SK-N-SH (cell line): ENCODE data around the gene ATP8A2. TPM values are rescaled to one million over a fixed set of nuclear protein-coding genes. Genes with fewer than 3 reads are reported as not detected.

Experiments used
- CTCF ChIA-PET: fragments of 300-600, 350-600 bp; formaldehyde crosslinking; extraction: SDS; loops from one replicate; lab custom pipeline; 2021; lab: Yijun Ruan, JAX
- POLR2A ChIA-PET: fragments of 350-600 bp; sonication (Branson Sonifier 250); formaldehyde crosslinking; extraction: SDS; loops from one replicate; lab custom pipeline; 2020; ENCODE audit warnings: antibody characterized with exemption, inconsistent platforms; lab: Yijun Ruan, JAX
- DNase-seq: peaks from one replicate; pipeline ENCODE4 v3.0.0; 2012
- H2AFZ ChIP-seq: fragments of 200-600 bp; sonication (generic); 2 replicates; pipeline ENCODE4 v1.8.1; 2016; ENCODE audit warnings: antibody characterized with exemption, mild to moderate bottlenecking, low read depth
- H3F3A ChIP-seq: fragments of 200-600 bp; sonication (generic); replicated peaks from 2 replicates; pipeline ENCODE3; 2016; ENCODE audit warnings: antibody characterized with exemption, mild to moderate bottlenecking; ENCODE audit not compliant: insufficient read depth
- H3K27ac ChIP-seq, 2 experiments: fragments of 200-500 bp in 1 of 2; fragments of 200-600 bp in 1 of 2; sonication (Bioruptor generic) in 1 of 2; sonication (generic), shearing (Covaris generic) in 1 of 2; 2 replicates each; pipeline versions ENCODE4 v1.5.1 to v1.6.1; 2014 to 2016; ENCODE audit warnings: low read depth in 2 of 2, inconsistent platforms in 1 of 2, low read length in 1 of 2, mild to moderate bottlenecking in 1 of 2, mixed read lengths in 1 of 2
- H3K27me3 ChIP-seq: fragments of 200-600 bp; sonication (generic), shearing (Covaris generic); 2 replicates; pipeline ENCODE4 v1.6.1; 2016; ENCODE audit warnings: mixed run types; ENCODE audit not compliant: insufficient read depth
- H3K36me3 ChIP-seq, 2 experiments: fragments of 200-500 bp in 1 of 2; fragments of 200-600 bp in 1 of 2; sonication (Bioruptor generic) in 1 of 2; sonication (generic) in 1 of 2; replicated peaks in 1 of 2; 2 replicates each; pipeline versions ENCODE3 to v1.5.1; 2014 to 2016; ENCODE audit warnings: low read length in 1 of 2, mild to moderate bottlenecking in 1 of 2; ENCODE audit not compliant: insufficient read depth in 2 of 2, control insufficient read depth in 1 of 2
- H3K4me1 ChIP-seq, 2 experiments: fragments of 200-500 bp in 1 of 2; fragments of 200-600 bp in 1 of 2; sonication (Bioruptor generic) in 1 of 2; sonication (generic), shearing (Covaris generic) in 1 of 2; 2 replicates each; pipeline versions ENCODE4 v1.5.1 to v1.6.1; 2014 to 2016; ENCODE audit warnings: low read depth in 1 of 2, low read length in 1 of 2, mixed run types in 1 of 2; ENCODE audit not compliant: insufficient read depth in 2 of 2, control insufficient read depth in 1 of 2
- H3K4me2 ChIP-seq: fragments of 200-600 bp; sonication (generic), shearing (Covaris generic); 2 replicates; pipeline ENCODE4 v1.6.1; 2017; ENCODE audit warnings: mixed run types
- H3K4me3 ChIP-seq, 2 experiments: fragments of 200-500 bp in 1 of 2; fragments of 200-600 bp in 1 of 2; sonication (Bioruptor generic) in 1 of 2; sonication (generic), shearing (Covaris generic) in 1 of 2; 2 replicates each; pipeline versions ENCODE4 v1.5.1 to v1.8.1; 2014 to 2016; ENCODE audit warnings: low read depth in 2 of 2, inconsistent platforms in 1 of 2, low read length in 1 of 2, mild to moderate bottlenecking in 1 of 2, mixed read lengths in 1 of 2, moderate library complexity in 1 of 2
- H3K79me2 ChIP-seq: fragments of 200-600 bp; sonication (generic); 2 replicates; pipeline ENCODE4 v1.8.1; 2017; ENCODE audit warnings: mild to moderate bottlenecking; ENCODE audit not compliant: insufficient read depth
- H3K9ac ChIP-seq: fragments of 200-600 bp; sonication (generic); 2 replicates; pipeline ENCODE4 v1.6.1; 2017; ENCODE audit warnings: mixed run types
- H3K9me2 ChIP-seq: fragments of 200-600 bp; sonication (generic); 2 replicates; pipeline ENCODE4 v1.6.1; 2017; ENCODE audit warnings: mixed run types
- H3K9me3 ChIP-seq: fragments of 200-600 bp; sonication (generic); 2 replicates; pipeline ENCODE4 v1.6.1; 2017; ENCODE audit warnings: mixed run types, mild to moderate bottlenecking, moderate library complexity
- H4K20me1 ChIP-seq: fragments of 200-600 bp; sonication (generic); 2 replicates; pipeline ENCODE4 v1.6.1; 2017; ENCODE audit warnings: mild to moderate bottlenecking, mixed run types; ENCODE audit not compliant: insufficient read depth
- CHD2 ChIP-seq: fragments of 150-350 bp; IDR thresholded peaks from 2 replicates; pipeline ENCODE4 v1.6.1; 2018; ENCODE audit warnings: low read length; ENCODE audit not compliant: partially characterized antibody
- EP300 ChIP-seq, 2 experiments: IDR thresholded peaks; 2 replicates each; pipeline versions ENCODE4 v1.4.0 to v1.6.1; 2012; ENCODE audit warnings: borderline replicate concordance in 1 of 2, low read depth in 1 of 2, low read length in 1 of 2
- EZH2phosphoT487 ChIP-seq: fragments of 200-600 bp; sonication (generic); IDR thresholded peaks from 2 replicates; pipeline ENCODE4 v1.6.1; 2017; ENCODE audit warnings: low read depth, mixed run types, mild to moderate bottlenecking, antibody characterized with exemption, moderate library complexity, borderline replicate concordance
- FOSL2 ChIP-seq: IDR thresholded peaks from 2 replicates; pipeline ENCODE4 v1.4.0; 2012; ENCODE audit warnings: low read depth, mild to moderate bottlenecking, moderate library complexity, borderline replicate concordance
- FOXJ3 ChIP-seq: sonication (generic); formaldehyde crosslinking; IDR thresholded peaks from 2 replicates; pipeline ENCODE4 v1.5.1; 2020; ENCODE audit warnings: mild to moderate bottlenecking, missing genetic modification reagents
- FOXM1 ChIP-seq: IDR thresholded peaks from 2 replicates; pipeline ENCODE4 v1.4.0; 2012; ENCODE audit warnings: low read depth, mild to moderate bottlenecking
- GABPA ChIP-seq: IDR thresholded peaks from 2 replicates; pipeline ENCODE4 v1.4.0; 2012; ENCODE audit warnings: low read depth, mild to moderate bottlenecking
- IRF3 ChIP-seq: fragments of 150-350 bp; IDR thresholded peaks from 2 replicates; pipeline ENCODE4 v1.6.1; 2016; ENCODE audit warnings: mild to moderate bottlenecking, low read depth, low read length
- MXI1 ChIP-seq: IDR thresholded peaks from 2 replicates; pipeline ENCODE4 v1.6.1; 2012; ENCODE audit warnings: mild to moderate bottlenecking, low read depth, low read length, improper control_type of control experiment
- NRF1 ChIP-seq: IDR thresholded peaks from 2 replicates; pipeline ENCODE4 v1.6.1; 2012; ENCODE audit warnings: low read depth, mild to moderate bottlenecking, low read length
- RAD21 ChIP-seq: IDR thresholded peaks from 2 replicates; pipeline ENCODE4 v1.6.1; 2012; ENCODE audit warnings: mild to moderate bottlenecking, low read length
- RCOR1 ChIP-seq: fragments of 150-350 bp; IDR thresholded peaks from 2 replicates; pipeline ENCODE4 v1.6.1; 2017; ENCODE audit warnings: antibody characterized with exemption, low read length
- WGBS: methylation state at CpG from one replicate; pipeline ENCODE4 v1.1.6; 2017; ENCODE audit warnings: low lambda C conversion rate; 5-methylcytosine and 5-hydroxymethylcytosine counted together
- polyA plus RNA-seq, 3 experiments: library from polyadenylated mRNA; depleted of rRNA; stranded (reverse); fragments of >200 nt; gene quantifications; 2 replicates each; pipeline ENCODE4 v1.2.3, GENCODE V29; 2012

The ATP8A2 gene
- polyA plus RNA-seq, 1 of the 3 experiments (the other 2 are of a cell fraction), result 0.02 TPM

GRCh38 chr13:25869941-25870340 lies 498.2 kb downstream of the ATP8A2 start (continued):
- TF ChIP-seq EZH2phosphoT487, result no peak
- TF ChIP-seq, all 33 proteins: peak for 0

- Histone ChIP-seq H3K4me3 (no peak overlapping the region), H3K9ac (no peak overlapping the region), H3K27me3 (no peaks in the 10 kb centered on the region), H3K9me2 (no peaks in the 10 kb centered on the region), H4K20me1 (no peaks in the 10 kb centered on the region), H3K4me2 (no peak overlapping the region), H3K79me2 (no peaks in the 10 kb centered on the region), H3K27ac (no peak overlapping the region), H2AFZ (no peak overlapping the region), H3K4me1 (no peaks in the 10 kb centered on the region), H3F3A (no peaks in the 10 kb centered on the region), H3K9me3 (no peaks in the 10 kb centered on the region), H3K36me3 (no peaks in the 10 kb centered on the region)
- 59% methylated on average over 11 of the region's 11 CpGs for WGBS
- CTCF ChIA-PET, result no interaction called here
- TF ChIP-seq NRF1 (no peak), EP300 (IDR thresholded peaks at IDR 0.05; ENCODE audit: borderline replicate concordance in 1 of 2, low read depth in 1 of 2, low read length in 1 of 2) (no peak), MXI1 (no peak), FOXJ3 (no peak), RCOR1 (no peak)
- POLR2A ChIA-PET, result no interaction called here
- no peak for DNase-seq
Measured at GRCh38 chr13:25871389-25872125, 499.8 kb downstream of the ATP8A2 start.

- no peaks in the 10 kb centered on the region for H3K79me2 ChIP-seq
- WGBS, result 29% methylated on average over 7 of the region's 7 CpGs
- H3K9ac ChIP-seq, result no peak overlapping the region
- no peak for TF ChIP-seq RCOR1
- TF ChIP-seq GABPA, result no peak
- H3K9me2 ChIP-seq, result no peaks in the 10 kb centered on the region
- DNase-seq, result no peak
- H3K4me2 ChIP-seq, result no peak overlapping the region
- no peak overlapping the region for H2AFZ ChIP-seq
- no peaks in the 10 kb centered on the region for H4K20me1 ChIP-seq
- ChIA-PET CTCF (interaction anchor here (0.7 to 1.0 kb wide), 3 partner anchors 19 to 877 kb away, joined by 3 read pairs; no protein-coding TSS in a partner anchor), POLR2A (interaction anchor here (0.7 kb wide), 1 partner anchor 150 kb away, joined by 4 read pairs; no protein-coding TSS in a partner anchor)
- no peaks in the 10 kb centered on the region for H3K36me3 ChIP-seq
- no peaks in the 10 kb centered on the region for H3F3A ChIP-seq
- no peak overlapping the region for H3K27ac ChIP-seq
- H3K4me1 ChIP-seq, result no peaks in the 10 kb centered on the region
- H3K9me3 ChIP-seq, result no peaks in the 10 kb centered on the region
- H3K4me3 ChIP-seq, result no peak overlapping the region
- no peaks in the 10 kb centered on the region for H3K27me3 ChIP-seq
Measured at GRCh38 chr13:25872481-25873241, 500.9 kb downstream of the ATP8A2 start.

DNA sequence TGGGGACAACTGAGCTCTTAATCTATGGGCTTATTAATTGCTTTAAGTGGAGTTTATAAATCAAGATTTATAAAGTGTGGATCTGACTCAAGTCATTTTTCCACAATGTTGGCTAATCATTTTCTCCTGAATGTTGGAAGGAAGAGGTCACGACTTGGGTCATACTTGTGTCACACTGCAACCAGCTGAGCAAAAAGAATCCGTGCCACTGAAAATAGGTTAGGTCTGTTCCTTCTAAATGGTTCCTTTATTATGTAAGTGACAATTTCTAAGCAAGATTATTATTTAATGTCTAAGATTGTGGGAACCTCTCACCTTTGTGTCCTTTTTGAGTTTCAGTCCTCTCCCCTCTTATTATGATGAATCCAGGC lies 501.5 kb downstream of the ATP8A2 start:
- Histone ChIP-seq H4K20me1 (no peaks in the 10 kb centered on the region), H3K4me3 (no peak overlapping the region), H3K27ac (no peak overlapping the region), H3K9me2 (no peaks in the 10 kb centered on the region), H3K4me1 (no peaks in the 10 kb centered on the region), H3K27me3 (no peaks in the 10 kb centered on the region), H3K36me3 (no peaks in the 10 kb centered on the region), H3F3A (no peaks in the 10 kb centered on the region), H3K79me2 (no peaks in the 10 kb centered on the region), H2AFZ (no peak overlapping the region), H3K4me2 (no peak overlapping the region), H3K9ac (no peak overlapping the region), H3K9me3 (no peaks in the 10 kb centered on the region)
- ChIA-PET POLR2A (no interaction called here), CTCF (interaction anchor here (1.0 kb wide), 1 partner anchor 189 kb away, joined by 3 read pairs; no protein-coding TSS in a partner anchor)
- 34% methylated on average over 2 of the region's 2 CpGs for WGBS
- no peak for DNase-seq
- no peak for TF ChIP-seq CHD2
- no peak for TF ChIP-seq IRF3
- no peak for TF ChIP-seq FOXM1
- no peak for TF ChIP-seq EP300 (IDR thresholded peaks at IDR 0.05; ENCODE audit: borderline replicate concordance in 1 of 2, low read depth in 1 of 2, low read length in 1 of 2)
- TF ChIP-seq RCOR1, result no peak
- no peak for TF ChIP-seq FOSL2
- no peak for TF ChIP-seq RAD21
